ENCODE measurements around the gene MCCC2. TPM values are rescaled to one million over a fixed set of nuclear protein-coding genes. Genes with fewer than 3 reads are reported as not detected.

MCCC2 gene
- total and polyA plus RNA-seq, 2 donors (not counting 1 experiment from before 2014, with no cell fraction given) = 25.7 to 49.7 TPM

GRCh38 chr5:71684309-71684708 lies 97.2 kb downstream of the MCCC2 start:
- H3K9me3 Mint-ChIP-seq (ENCODE audit: insufficient read depth) = peaks cover 18% of the 10 kb centered on the region
- no peak overlapping the region for H3K27ac ChIP-seq (ENCODE audit: low read length in 2 of 2)
- H3K4me1 Mint-ChIP-seq = no peaks in the 10 kb centered on the region
- H2AFZ ChIP-seq (ENCODE audit: insufficient read depth, low read depth, low read length, poor library complexity, severe bottlenecking) = no peak overlapping the region
- no peak overlapping the region for H3K4me3 Mint-ChIP-seq
- H4K20me1 ChIP-seq (ENCODE audit: control insufficient read depth, insufficient read depth, low read length, poor library complexity, severe bottlenecking) = no peaks in the 10 kb centered on the region
- H3K27me3 Mint-ChIP-seq = peaks cover 62% of the 10 kb centered on the region
- DNase-seq = no peak
- H3K79me2 ChIP-seq (ENCODE audit: control insufficient read depth, insufficient read depth, low read length) = no peaks in the 10 kb centered on the region
- POLR2A ChIA-PET = no interaction called here
- no peaks in the 10 kb centered on the region for H3K4me1 ChIP-seq (ENCODE audit: control insufficient read depth in 2 of 2, insufficient read depth in 2 of 2, low read length in 2 of 2)
- intact Hi-C loops (cut with micrococcal nuclease) = no loop called here
- H3K27ac Mint-ChIP-seq = no peak overlapping the region
- no peak overlapping the region for H3K4me2 ChIP-seq (replicated peaks; ENCODE audit: low read depth, low read length, poor library complexity, severe bottlenecking)
- no peak for TF ChIP-seq EZH2 (IDR thresholded peaks at IDR 0.05; ENCODE audit: borderline replicate concordance, insufficient read depth, low read depth, low read length, poor library complexity, severe bottlenecking)
- TF ChIP-seq, protein P1, sequence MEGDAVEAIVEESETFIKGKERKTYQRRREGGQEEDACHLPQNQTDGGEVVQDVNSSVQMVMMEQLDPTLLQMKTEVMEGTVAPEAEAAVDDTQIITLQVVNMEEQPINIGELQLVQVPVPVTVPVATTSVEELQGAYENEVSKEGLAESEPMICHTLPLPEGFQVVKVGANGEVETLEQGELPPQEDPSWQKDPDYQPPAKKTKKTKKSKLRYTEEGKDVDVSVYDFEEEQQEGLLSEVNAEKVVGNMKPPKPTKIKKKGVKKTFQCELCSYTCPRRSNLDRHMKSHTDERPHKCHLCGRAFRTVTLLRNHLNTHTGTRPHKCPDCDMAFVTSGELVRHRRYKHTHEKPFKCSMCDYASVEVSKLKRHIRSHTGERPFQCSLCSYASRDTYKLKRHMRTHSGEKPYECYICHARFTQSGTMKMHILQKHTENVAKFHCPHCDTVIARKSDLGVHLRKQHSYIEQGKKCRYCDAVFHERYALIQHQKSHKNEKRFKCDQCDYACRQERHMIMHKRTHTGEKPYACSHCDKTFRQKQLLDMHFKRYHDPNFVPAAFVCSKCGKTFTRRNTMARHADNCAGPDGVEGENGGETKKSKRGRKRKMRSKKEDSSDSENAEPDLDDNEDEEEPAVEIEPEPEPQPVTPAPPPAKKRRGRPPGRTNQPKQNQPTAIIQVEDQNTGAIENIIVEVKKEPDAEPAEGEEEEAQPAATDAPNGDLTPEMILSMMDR (IDR thresholded peaks at IDR 0.05) = no peak
- H3K36me3 ChIP-seq (replicated peaks in 1 of 2; ENCODE audit: control extremely low read depth in 1 of 2, control insufficient read depth in 1 of 2, extremely low read depth in 1 of 2, insufficient read depth in 2 of 2, low read length in 1 of 2) = no peaks in the 10 kb centered on the region
- no peak overlapping the region for H3K4me3 ChIP-seq (ENCODE audit: control extremely low read depth in 1 of 5, extremely low read depth in 1 of 5, insufficient read depth in 1 of 5, low read depth in 2 of 5, low read length in 4 of 5)
- WGBS (ENCODE audit: insufficient coverage) = 100% methylated on average over 2 of the region's 2 CpGs
- ATAC-seq (ENCODE audit: low read depth) = no peak
- H3K9ac ChIP-seq (ENCODE audit: low read length) = no peak overlapping the region
- peaks cover 0 to 11% (median 5%) of the 10 kb centered on the region in 4 experiments for H3K27me3 ChIP-seq (replicated peaks in 1 of 4; ENCODE audit: control extremely low read depth in 1 of 4, control insufficient read depth in 3 of 4, insufficient read depth in 4 of 4, low read length in 3 of 4)
- CTCF ChIA-PET = no interaction called here
- peaks cover 0 to 15% (median 0%) of the 10 kb centered on the region in 3 donors for H3K9me3 ChIP-seq (ENCODE audit: control extremely low read depth in 1 of 3, control insufficient read depth in 2 of 3, insufficient read depth in 1 of 3, low read length in 2 of 3)

DNA sequence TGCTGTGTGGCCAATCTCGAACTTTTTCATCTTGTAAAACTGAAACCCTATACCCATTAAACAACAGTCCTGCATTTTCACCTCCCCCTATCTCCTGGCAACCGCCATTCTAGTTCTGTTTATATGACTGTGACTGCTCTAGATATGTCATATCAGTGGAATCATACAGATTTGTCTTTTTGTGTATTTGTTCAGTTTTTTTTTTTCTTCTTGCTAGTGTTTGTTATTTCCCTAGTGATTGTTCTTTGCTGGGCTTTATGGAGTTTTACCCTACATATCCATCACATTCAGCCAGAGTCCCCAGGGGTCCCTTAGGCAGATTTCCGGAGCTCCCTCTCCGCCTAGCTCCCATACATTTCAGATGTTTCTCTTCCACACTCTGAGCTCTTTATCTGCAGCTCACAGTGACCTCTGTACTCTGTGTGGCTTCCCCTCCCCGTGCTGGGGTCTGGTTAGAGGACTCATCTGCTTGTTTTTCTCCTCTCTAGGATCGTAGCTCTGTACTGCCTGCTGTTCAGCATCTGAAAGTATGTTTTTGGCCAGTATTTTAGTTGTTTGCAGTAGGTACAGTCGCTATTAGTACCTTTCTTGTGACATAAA lies 106.8 kb downstream of the MCCC2 start:
- CTCF ChIA-PET = no interaction called here
- H3K4me3 Mint-ChIP-seq = no peak overlapping the region
- H3K9me3 Mint-ChIP-seq (ENCODE audit: insufficient read depth) = peaks cover 5% of the 10 kb centered on the region
- peaks cover 0 to 10% (median 0%) of the 10 kb centered on the region in 3 donors for H3K9me3 ChIP-seq (ENCODE audit: control extremely low read depth in 1 of 3, control insufficient read depth in 2 of 3, insufficient read depth in 1 of 3, low read length in 2 of 3)
- no peak for TF ChIP-seq EZH2 (IDR thresholded peaks at IDR 0.05; ENCODE audit: borderline replicate concordance, insufficient read depth, low read depth, low read length, poor library complexity, severe bottlenecking)
- TF ChIP-seq, protein P1 (IDR thresholded peaks at IDR 0.05) = no peak
- 50% methylated on average over 2 of the region's 7 CpGs for WGBS (ENCODE audit: insufficient coverage)
- DNase-seq (no peak), ATAC-seq (ENCODE audit: low read depth) (no peak)
- H3K4me1 ChIP-seq (ENCODE audit: control insufficient read depth in 2 of 2, insufficient read depth in 2 of 2, low read length in 2 of 2) = no peaks in the 10 kb centered on the region
- no peak overlapping the region for H3K27ac ChIP-seq (ENCODE audit: low read length in 2 of 2)
- H2AFZ ChIP-seq (ENCODE audit: insufficient read depth, low read depth, low read length, poor library complexity, severe bottlenecking) = no peak overlapping the region
- no peaks in the 10 kb centered on the region for H3K36me3 ChIP-seq (replicated peaks in 1 of 2; ENCODE audit: control extremely low read depth in 1 of 2, control insufficient read depth in 1 of 2, extremely low read depth in 1 of 2, insufficient read depth in 2 of 2, low read length in 1 of 2)
- H3K4me3 ChIP-seq (ENCODE audit: control extremely low read depth in 1 of 5, extremely low read depth in 1 of 5, insufficient read depth in 1 of 5, low read depth in 2 of 5, low read length in 4 of 5) = no peak overlapping the region
- no peak overlapping the region for H3K9ac ChIP-seq (ENCODE audit: low read length)
- POLR2A ChIA-PET = no interaction called here
- peaks cover 15% of the 10 kb centered on the region for H3K27me3 Mint-ChIP-seq
- H3K27ac Mint-ChIP-seq = no peak overlapping the region
- H3K4me1 Mint-ChIP-seq = peaks cover 5% of the 10 kb centered on the region
- H3K27me3 ChIP-seq (replicated peaks in 1 of 4; ENCODE audit: control extremely low read depth in 1 of 4, control insufficient read depth in 3 of 4, insufficient read depth in 4 of 4, low read length in 3 of 4) = peaks cover 0 to 4% (median 0%) of the 10 kb centered on the region in 4 experiments
- intact Hi-C loops (cut with micrococcal nuclease) = no loop called here
- H4K20me1 ChIP-seq (ENCODE audit: control insufficient read depth, insufficient read depth, low read length, poor library complexity, severe bottlenecking) = no peaks in the 10 kb centered on the region
- H3K4me2 ChIP-seq (replicated peaks; ENCODE audit: low read depth, low read length, poor library complexity, severe bottlenecking) = no peak overlapping the region
- H3K79me2 ChIP-seq (ENCODE audit: control insufficient read depth, insufficient read depth, low read length) = no peaks in the 10 kb centered on the region

Measured in B cell (primary cell).